Retinal pigment epithelial cell (primary cell): ENCODE data around the gene ANTXR2.
"Not testable (repeated sequence)": the region's sequence is repeated elsewhere in the genome, so short reads cannot be mapped to it uniquely, and the experiment has no call there.

Experiments
- DNase-seq: peaks from one replicate; pipeline ENCODE4 v3.0.0-alpha.2; 2010; ENCODE audit warnings: low read depth
- H3K4me3 ChIP-seq: 2 replicates; pipeline ENCODE4 v1.5.1; 2011; ENCODE audit warnings: mild to moderate bottlenecking, low read length, control low read depth, moderate library complexity
- CTCF ChIP-seq: conservative IDR thresholded peaks from 2 replicates; pipeline ENCODE4 v1.5.1; 2011; ENCODE audit warnings: low read depth, low read length, control low read depth, inconsistent platforms

The ANTXR2 gene

GRCh38 chr4:80007745-80008149, 65.3 kb downstream of the ANTXR2 start:
- no peak for TF ChIP-seq CTCF
- H3K4me3 ChIP-seq: no peak overlapping the region
- DNase-seq: no peak

GRCh38 chr4:80006935-80007744, 65.9 kb downstream of the ANTXR2 start:
- no peak for TF ChIP-seq CTCF
- DNase-seq: no peak
- no peak overlapping the region for H3K4me3 ChIP-seq

- TF ChIP-seq CTCF: no peak
- no peak for DNase-seq
- no peak overlapping the region for H3K4me3 ChIP-seq
Observed at GRCh38 chr4:80005863-80006262, 67.2 kb downstream of the ANTXR2 start.

GRCh38 chr4:80004319-80004718, 68.7 kb downstream of the ANTXR2 start:
- no peak for TF ChIP-seq CTCF
- H3K4me3 ChIP-seq: no peak overlapping the region
- DNase-seq: no peak

GRCh38 chr4:80002559-80002958, 70.5 kb downstream of the ANTXR2 start:
- H3K4me3 ChIP-seq, DNase-seq: not testable (repeated sequence)

GRCh38 chr4:79999048-79999447, 74.0 kb downstream of the ANTXR2 start:
- H3K4me3 ChIP-seq, DNase-seq: not testable (repeated sequence)

GRCh38 chr4:79998201-79998600, 74.8 kb downstream of the ANTXR2 start:
- no peak for DNase-seq
- no peak for TF ChIP-seq CTCF
- H3K4me3 ChIP-seq: no peak overlapping the region

- H3K4me3 ChIP-seq: no peak overlapping the region
- no peak for TF ChIP-seq CTCF
- DNase-seq: no peak
Observed at GRCh38 chr4:79996851-79997250, 76.2 kb downstream of the ANTXR2 start.
